ENCODE data around the gene PHYKPL. TPM values are rescaled to one million over a fixed set of nuclear protein-coding genes. Genes with fewer than 3 reads are reported as not detected.

The PHYKPL gene
- total and polyA plus RNA-seq, 2 donors (not counting 3 experiments of a cell fraction or from before 2014, with no cell fraction given) = 71.7 to 81.7 TPM

DNA sequence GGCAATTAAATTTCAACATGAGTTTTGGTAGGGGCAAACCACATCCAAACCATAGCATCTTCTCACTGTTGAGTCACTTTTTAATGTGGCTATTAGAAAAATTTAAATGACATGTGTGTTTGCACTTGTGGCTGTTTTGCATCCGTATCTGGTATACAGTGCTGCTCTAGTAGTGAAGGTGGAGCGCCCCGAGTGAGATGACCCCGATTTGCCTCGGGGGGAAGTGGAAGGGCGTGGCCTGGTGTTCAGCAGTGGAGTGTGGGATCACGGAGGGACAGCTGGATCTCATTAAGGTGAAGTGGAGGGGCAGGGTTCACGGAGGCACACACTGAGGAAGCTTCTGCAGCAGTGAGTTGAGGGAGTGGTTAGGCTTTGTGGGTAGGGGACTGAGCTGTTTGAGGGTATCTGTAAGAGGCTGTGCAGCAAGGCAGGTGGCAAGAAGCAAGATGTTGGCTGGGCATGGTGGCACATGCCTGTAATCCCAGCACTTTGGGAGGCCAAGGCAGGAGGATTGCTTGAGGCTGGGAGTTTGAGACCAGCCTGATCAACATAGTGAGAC, 39.3 kb downstream of the PHYKPL start:
- Histone ChIP-seq H3K9ac (replicated peaks; ENCODE audit: extremely low read depth, insufficient read depth, low read length) (no peak overlapping the region), H3K27me3 (ENCODE audit: control insufficient read depth in 2 of 2, insufficient read depth in 2 of 2, low read length in 2 of 2) (peaks cover 3 to 12% of the 10 kb centered on the region in 2 experiments), H3K79me2 (ENCODE audit: control insufficient read depth, insufficient read depth, low read length) (no peaks in the 10 kb centered on the region), H3K27ac (ENCODE audit: insufficient read depth, low read depth, low read length) (no peak overlapping the region), H3K9me3 (replicated peaks; ENCODE audit: control insufficient read depth, insufficient read depth, low read length) (no peaks in the 10 kb centered on the region), H3K9me1 (replicated peaks; ENCODE audit: control insufficient read depth, extremely low read depth, insufficient read depth, low read length) (no peaks in the 10 kb centered on the region), H3K4me1 (ENCODE audit: control insufficient read depth, extremely low read depth, insufficient read depth, low read length) (no peaks in the 10 kb centered on the region), H3K4me2 (ENCODE audit: insufficient read depth, low read length) (no peak overlapping the region), H4K20me1 (replicated peaks; ENCODE audit: control insufficient read depth, extremely low read depth, insufficient read depth, low read length) (no peaks in the 10 kb centered on the region), H3K36me3 (ENCODE audit: control insufficient read depth in 2 of 2, extremely low read depth in 1 of 2, insufficient read depth in 2 of 2, low read length in 2 of 2) (no peaks in the 10 kb centered on the region), H3K4me3 (replicated peaks in 1 of 3; ENCODE audit: insufficient read depth in 1 of 3, low read depth in 1 of 3, low read length in 3 of 3) (no peak overlapping the region), H2AFZ (ENCODE audit: low read depth, low read length) (no peak overlapping the region)
- no TSS peak for BruUV-seq (replicated peaks)
- FAIRE-seq (no peak), DNase-seq (ENCODE audit: low read depth, low spot score) (no peak)
- no peak for TF ChIP-seq EZH2 (IDR thresholded peaks at IDR 0.05; ENCODE audit: borderline replicate concordance, low read depth, low read length, severe bottlenecking)
- TF ChIP-seq JUN (IDR thresholded peaks at IDR 0.05; ENCODE audit: borderline replicate concordance, insufficient read depth, insufficient read length, low read depth) = no peak
- no peak for TF ChIP-seq POLR2A (IDR thresholded peaks at IDR 0.05; ENCODE audit: low read depth, low read length)
- no peak for TF ChIP-seq FOS (IDR thresholded peaks at IDR 0.05; ENCODE audit: borderline replicate concordance, insufficient read depth, low read length)
- TF ChIP-seq, protein P1, sequence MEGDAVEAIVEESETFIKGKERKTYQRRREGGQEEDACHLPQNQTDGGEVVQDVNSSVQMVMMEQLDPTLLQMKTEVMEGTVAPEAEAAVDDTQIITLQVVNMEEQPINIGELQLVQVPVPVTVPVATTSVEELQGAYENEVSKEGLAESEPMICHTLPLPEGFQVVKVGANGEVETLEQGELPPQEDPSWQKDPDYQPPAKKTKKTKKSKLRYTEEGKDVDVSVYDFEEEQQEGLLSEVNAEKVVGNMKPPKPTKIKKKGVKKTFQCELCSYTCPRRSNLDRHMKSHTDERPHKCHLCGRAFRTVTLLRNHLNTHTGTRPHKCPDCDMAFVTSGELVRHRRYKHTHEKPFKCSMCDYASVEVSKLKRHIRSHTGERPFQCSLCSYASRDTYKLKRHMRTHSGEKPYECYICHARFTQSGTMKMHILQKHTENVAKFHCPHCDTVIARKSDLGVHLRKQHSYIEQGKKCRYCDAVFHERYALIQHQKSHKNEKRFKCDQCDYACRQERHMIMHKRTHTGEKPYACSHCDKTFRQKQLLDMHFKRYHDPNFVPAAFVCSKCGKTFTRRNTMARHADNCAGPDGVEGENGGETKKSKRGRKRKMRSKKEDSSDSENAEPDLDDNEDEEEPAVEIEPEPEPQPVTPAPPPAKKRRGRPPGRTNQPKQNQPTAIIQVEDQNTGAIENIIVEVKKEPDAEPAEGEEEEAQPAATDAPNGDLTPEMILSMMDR (IDR thresholded peaks at IDR 0.05; ENCODE audit: extremely low read depth in 1 of 2, insufficient read depth in 1 of 2, low read depth in 1 of 2, low read length in 2 of 2) = no peak
- TF ChIP-seq POLR2AphosphoS5 (IDR thresholded peaks at IDR 0.05; ENCODE audit: insufficient read depth, low read depth, low read length) = no peak
- TF ChIP-seq, protein P2, sequence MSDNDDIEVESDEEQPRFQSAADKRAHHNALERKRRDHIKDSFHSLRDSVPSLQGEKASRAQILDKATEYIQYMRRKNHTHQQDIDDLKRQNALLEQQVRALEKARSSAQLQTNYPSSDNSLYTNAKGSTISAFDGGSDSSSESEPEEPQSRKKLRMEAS (IDR thresholded peaks at IDR 0.05; ENCODE audit: insufficient read depth, insufficient read length) = no peak
- TF ChIP-seq MYC (IDR thresholded peaks at IDR 0.05; ENCODE audit: low read depth, low read length) = no peak
- TF ChIP-seq GATA2 (IDR thresholded peaks at IDR 0.05; ENCODE audit: insufficient read depth, insufficient read length, low read depth, low read length) = no peak
- dilution Hi-C loops (cut with MboI; ENCODE audit: extremely low pct_ligation_motif_present, low sequenced_read_pairs) = no loop called here
- intact Hi-C loops (cut with micrococcal nuclease) = no loop called here
- ChIA-PET POLR2A (no interaction called here), CTCF (interaction anchor here (0.9 kb wide), 1 partner anchor 8 kb away, joined by 3 read pairs; no protein-coding TSS in a partner anchor)
